GM18520 (cell line): ENCODE measurements around the gene GPNMB.
"Not testable (repeated sequence)": the region's sequence is repeated elsewhere in the genome, so short reads cannot be mapped to it uniquely, and the experiment has no call there.

Experiments
- ATAC-seq: cut with Tn5 transposase; IDR thresholded peaks from one replicate; pipeline ENCODE4 v1.9.1; 2021; ENCODE audit not compliant: unreplicated experiment

The GPNMB gene

DNA sequence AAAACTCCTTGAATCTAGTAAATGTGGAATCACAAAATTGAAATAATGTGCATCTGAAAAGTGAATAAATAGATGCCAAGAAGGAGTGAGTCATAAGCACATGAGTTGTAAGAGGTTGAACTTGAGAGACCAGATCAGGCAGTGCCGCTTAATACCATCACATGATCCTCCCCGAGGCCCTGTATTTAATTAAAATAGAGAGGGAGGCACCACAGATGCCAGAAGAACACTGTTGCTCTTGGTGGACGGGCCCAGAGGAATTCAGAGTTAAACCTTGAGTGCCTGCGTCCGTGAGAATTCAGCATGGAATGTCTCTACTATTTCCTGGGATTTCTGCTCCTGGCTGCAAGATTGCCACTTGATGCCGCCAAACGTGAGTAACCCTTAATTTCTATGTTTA lies at the start of gene GPNMB:
Gene GPNMB, plus strand, starts transcription at position 221 of the 400 bp plus-strand sequence. Its CDS starts 83 bp downstream, at position 304.
- no peak for ATAC-seq

DNA sequence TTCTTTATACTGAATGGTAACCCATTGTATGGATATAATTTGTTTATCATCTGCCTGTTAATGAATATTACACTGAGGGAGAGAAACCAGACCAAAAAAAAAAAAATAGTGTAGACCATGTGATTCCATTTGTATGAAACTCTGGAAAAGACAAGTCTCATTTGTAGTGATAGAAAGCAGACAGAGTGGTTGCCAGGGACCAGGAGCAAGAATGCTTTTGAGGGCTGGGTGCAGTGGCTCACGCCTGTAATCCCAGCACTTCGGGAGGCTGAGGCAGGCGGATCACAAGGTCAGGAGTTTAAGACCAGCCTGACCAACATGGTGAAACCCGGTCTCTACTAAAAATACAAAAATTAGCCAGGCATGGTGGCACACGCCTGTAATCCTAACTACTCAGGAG lies 48.8 kb upstream of the GPNMB start:
- not testable (repeated sequence) for ATAC-seq

DNA sequence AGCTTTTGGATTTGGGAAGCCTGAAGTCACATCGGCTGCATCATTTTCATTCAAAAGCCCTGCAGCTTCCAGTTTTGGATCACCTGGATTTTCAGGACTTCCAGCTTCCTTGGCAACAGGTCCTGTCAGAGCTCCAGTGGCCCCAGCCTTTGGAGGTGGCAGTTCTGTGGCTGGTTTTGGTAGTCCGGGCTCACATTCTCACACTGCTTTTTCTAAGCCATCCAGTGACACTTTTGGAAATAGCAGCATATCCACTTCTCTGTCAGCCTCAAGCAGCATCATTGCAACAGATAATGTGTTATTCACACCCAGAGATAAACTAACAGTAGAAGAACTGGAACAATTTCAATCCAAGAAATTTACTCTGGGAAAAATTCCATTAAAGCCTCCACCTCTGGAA lies 46.2 kb upstream of the GPNMB start:
- no peak for ATAC-seq

DNA sequence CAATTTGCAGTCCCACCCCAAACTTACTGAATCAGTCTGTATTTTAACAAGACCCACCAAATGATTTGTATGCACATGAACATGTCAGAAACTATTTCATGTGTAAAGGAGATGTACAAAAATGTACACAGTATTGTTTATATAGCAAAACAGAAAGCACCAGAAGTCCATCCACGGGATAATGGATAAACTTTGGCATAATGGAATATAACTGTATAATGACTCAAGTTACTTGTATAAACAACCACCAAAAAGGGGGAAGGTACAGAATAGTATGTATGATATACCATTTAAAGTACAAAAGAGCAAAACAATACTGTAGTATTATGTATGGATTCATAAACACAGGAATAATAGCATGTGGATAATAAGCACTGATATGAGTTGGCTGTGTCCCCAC lies 42.3 kb upstream of the GPNMB start:
- no peak for ATAC-seq

DNA sequence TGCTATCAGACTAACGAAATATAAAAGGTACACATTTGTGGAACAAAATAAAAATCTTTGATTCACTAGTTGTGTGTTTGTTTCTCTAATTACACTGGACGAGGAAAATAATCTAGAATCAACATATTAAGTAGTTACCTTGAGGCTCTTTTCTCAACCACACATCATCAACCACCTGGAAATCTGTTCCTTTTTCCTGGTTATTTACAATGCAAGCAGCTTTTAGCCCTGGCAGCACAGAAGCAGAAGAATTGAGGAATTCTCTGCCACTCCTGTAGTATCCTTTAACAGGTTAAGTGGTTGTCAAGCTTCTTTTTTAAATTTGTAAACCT lies 41.0 kb upstream of the GPNMB start:
- ATAC-seq, result no peak

DNA sequence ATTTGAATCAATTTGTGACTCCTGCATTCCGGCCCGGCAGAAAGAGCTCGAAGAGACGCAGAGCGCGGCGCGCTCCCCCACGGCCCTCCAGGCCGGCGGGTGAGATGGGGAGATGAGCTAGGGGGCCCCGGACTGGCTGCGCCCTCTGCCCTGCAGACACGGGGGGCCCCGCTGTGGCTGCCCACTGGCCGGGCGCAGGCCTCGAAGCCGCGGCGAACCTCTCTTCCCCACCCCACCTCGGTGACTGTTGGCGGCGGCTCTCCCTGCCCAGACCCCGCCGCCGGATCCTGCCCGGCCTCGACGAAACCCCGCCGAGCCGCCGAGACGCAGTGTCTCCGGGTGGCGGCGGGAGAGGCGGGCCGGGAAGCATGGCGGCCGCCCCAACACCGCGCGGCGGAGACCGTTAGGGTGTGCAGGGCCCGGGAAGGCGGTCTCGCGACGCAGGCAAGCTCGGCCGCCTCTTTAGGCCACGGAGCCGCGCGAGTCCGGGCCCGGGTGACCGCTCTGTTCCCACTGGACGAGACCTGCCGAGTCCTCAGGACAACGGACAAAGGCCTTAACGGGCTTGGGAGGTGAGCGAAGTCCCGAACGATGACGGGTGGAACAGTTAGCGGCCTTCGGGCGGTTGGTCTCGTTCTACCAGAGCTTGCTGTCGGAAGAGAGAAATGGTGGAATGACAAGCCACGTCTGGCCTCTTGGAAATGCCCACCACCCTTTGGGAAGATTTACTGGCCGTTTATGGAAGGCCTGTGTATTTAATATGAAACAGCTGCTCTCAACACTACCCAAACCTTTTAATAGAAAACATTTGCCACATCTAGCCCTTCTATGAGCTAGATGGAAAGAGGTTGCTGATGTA lies 40.4 kb upstream of the GPNMB start:
- ATAC-seq, result no peak

DNA sequence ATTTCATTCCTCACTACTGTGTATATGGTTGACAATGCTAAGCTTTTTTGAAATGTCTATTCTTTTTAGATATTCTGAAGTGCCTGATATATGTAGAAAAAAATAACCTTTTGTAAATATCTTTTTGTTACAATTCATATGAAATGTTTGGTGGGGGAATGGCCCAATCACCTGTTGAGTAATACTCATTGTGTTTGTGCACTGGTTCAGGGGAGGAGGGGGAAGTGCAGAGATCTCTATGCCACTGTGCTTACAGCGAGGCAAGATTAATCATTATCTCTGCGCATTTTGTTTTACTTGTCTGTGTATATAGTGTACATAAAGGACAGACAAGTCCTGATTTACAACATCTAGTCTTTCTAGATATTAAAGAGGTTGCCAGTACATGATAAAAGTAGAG lies 39.6 kb upstream of the GPNMB start:
- ATAC-seq, result no peak

DNA sequence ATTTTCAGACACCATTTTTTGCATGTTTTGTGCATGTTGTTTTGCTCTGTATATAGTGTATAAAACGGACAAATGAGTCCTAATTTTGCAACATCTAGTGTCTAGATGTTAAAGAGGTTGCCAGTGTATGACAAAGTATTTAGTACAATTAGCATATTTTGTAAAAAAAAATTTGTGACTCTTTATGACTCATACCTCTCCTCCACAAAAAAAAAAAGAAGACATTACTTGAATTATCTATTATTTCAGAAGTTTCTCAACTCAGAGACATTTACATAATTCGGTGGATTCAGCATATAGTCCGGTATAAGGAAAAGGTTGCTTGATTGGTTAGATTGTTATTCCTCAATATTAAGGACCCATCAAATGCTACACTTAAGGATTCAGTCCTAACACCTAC lies 38.7 kb upstream of the GPNMB start:
- no peak for ATAC-seq

DNA sequence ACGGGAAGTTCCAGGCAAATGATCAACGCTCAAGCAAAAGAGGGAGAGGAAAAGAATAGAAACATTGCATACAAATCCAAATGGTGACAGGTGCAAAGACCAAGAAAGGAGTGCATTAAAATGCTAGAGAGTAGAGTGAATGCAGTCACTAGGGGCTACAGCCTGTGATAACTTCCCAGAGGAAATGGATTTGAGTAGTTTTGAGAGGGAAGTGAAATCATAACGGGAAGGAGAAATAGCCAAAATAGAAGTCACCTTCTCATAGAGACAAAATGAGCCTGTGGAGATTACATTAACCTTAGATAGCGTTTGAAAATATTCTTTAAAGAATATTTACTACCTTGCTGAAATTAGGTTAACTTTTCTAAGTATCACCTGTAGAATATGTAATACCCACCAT lies 38.3 kb upstream of the GPNMB start:
- no peak for ATAC-seq

DNA sequence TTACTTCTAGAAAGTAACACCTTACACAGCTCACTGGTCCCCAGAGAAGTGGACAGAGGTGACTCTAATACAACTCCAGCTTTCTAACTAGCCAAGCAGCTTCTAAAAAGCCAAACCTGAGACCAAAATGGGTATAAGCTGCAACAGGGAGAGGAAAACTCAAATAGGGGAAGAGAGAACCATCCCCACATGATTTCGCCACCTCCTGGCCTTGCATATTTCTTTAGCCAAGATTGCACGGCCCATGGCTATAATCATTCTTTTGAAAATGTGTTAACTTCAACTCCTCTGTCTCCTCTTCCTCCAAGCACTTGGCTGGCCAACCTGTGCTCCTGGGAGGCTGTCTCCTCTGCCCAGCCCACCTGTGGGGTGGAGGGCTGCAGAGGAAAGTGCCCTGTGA lies 36.1 kb upstream of the GPNMB start:
- ATAC-seq, result no peak

DNA sequence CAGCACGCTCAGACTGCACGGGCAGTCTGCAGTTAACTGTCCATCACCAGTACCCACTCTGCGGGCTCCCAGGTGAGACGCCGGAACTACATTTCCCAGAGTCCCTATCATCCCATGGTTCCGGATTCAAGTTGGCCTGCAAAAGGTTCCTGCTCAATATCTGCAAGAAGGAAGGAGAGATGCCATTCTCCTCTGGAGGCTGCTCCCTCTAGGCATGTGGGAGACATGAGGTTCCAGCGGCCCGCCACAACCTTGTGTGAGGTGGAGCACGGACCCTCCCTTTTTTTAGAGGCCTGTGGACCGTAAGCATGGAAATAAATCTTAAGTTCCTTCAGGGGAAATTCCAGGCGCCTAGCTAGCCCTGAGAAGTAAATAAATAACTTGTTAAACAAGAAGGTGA lies 35.0 kb upstream of the GPNMB start:
- no peak for ATAC-seq

DNA sequence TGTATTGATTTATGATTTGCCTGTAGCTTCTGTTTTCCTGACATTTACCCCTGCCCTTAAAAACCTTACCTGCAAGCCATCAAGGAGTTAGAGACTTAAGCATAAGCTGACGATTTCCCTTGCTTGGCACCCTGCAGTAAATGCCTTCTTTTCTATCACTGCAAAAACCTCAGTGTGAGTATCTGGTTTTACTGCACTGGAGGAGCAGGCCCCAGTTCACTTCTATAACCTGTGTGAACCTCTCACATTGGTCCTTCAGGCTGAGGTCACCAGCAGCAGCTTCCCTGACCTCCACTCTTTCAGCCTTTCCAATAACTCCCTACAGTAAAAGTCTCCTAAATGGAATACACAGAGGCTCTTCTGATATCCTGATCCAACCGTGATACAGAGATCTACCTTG lies 34.2 kb upstream of the GPNMB start:
- ATAC-seq, result no peak

DNA sequence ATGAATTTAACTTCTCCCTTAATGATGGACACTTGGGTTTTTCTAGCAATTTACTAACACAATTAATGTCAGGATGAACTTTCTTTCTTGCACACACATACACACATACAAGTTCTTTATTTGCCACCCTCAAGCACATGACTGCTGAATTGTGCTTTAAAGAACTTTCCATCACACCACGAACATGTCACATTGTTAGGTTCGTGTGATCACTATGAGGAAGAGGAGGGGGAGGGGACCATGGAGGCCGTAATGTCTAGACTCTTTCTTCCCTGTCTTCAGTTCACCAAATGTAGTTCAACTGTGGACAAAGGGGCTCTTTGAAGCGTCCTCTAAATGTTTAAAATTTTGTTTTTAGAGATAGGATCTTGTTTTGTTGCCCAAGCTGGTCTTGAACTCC lies 33.7 kb upstream of the GPNMB start:
- ATAC-seq, result no peak

DNA sequence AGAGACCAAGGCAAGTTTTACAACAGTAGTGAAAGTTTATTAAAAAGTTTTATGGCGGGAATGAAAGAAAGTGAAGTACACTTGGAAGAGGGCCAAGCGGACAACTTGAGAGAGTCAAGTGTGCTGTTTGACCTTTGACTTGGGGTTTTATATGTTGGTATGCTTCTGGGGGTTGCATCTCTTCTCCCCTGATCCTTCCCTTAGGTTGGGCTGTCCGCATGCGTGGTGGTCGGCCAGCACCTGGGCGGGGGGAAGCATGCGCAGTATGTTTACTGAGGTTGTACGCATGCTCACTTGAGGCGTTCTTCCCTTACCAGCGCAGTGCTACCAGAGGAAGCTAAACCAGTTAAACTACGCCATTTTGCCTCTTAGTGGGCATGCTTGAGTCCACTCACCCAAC lies 32.8 kb upstream of the GPNMB start:
- no peak for ATAC-seq

DNA sequence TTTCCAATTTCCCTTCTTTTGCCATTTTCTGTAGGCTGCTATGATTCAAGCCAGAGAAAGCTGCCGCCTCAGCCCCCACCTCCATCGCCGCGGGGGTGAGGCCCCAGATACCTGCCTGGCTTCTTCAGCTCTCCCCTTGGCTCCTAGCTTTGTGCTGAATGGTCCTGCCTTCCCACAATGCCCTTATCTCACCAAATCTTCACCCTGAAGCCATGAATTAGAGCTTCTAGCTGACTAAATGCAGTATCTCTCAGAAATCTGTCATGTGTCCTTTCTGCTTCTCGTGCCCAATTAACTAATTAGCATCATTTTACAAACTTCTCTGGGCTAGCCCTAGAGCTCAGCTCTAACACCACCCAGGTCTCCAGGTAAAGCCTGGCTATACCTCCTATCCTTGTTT lies 32.2 kb upstream of the GPNMB start:
- no peak for ATAC-seq

DNA sequence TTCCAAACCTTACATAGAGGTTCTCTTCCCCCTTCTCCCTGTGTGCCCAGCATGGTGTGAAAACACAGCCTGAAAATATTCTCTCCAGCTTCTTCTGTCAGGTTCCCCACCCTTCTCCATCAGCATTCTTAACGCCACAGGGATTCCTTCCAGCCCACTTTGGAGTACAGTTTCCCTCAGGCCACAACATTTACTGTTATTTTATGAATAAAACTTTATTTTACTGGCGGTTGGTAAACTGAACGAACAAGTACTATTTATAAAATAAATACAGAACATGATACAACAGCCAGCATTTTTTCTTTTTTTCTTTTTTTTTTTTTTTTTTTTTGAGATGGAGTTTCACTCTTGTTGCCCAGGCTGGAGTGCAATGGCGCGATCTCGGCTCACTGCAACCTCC lies 31.6 kb upstream of the GPNMB start:
- no peak for ATAC-seq

DNA sequence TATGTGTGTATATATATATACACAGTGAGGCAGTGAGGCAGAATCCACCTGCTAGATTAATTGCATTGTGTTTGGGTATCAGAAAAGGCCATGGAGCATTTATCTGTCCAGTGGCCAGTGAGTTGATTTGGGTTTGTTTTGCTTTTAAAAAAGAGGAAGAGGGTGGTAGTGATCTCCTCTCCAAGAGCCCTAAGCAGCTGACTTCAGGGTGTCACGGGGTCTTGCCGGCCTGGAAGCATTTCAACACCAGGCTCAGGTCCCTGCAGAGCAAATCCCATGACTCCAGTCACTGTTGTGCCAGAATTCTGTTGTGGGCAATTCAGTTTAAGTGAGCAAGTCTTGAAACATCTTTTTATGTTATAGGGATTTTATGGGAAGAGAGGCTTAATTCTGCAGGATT lies 30.6 kb upstream of the GPNMB start:
- no peak for ATAC-seq

DNA sequence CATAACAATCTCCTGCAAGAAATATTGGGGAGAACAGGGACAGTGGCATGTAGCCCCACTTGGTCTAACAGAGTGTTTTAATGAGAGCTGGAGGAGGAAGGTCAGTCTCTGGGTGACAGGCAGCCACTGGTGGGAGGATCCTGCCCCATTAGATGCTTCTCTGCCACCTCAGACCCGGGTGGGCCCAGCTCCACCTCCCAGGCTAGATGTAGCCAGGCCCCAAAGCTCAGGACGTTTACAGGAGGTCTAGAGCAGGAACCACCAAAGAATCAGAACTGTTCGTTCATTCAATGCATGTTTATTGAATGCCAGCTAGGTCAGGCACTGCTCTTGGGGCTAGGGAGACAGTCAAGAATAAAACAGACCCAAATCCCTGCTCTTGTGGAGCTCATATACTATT lies 28.4 kb upstream of the GPNMB start:
- no peak for ATAC-seq

DNA sequence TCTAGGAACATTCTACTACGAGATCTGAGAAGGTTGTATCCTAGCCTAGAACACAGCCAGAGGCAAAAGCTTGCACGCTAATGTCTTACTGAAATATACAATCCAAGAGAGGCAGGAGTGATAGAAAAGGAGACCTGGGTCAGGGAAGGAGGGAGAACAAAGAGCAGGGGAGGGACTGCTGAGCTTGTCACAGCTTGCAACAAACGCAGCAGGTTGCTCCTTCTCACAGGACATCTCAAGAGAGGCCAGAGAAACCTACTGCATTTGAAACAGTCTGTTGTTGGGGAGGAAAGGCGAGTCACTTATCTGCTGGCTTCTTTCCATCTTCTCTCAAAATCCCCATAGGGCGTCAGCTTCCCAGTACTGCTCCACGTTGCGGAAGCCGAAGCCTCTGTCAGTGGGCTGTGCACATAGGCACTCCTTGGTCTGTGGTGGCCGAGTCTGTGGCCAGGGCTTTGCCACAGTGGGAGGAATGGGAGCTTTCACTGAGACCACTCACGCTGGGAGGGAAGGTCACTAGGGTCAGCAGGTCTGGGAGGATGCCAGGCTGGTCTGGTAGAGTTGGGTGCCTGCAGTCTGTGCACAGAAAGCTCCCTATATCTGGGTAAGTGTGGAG lies 25.8 kb upstream of the GPNMB start:
- no peak for ATAC-seq

DNA sequence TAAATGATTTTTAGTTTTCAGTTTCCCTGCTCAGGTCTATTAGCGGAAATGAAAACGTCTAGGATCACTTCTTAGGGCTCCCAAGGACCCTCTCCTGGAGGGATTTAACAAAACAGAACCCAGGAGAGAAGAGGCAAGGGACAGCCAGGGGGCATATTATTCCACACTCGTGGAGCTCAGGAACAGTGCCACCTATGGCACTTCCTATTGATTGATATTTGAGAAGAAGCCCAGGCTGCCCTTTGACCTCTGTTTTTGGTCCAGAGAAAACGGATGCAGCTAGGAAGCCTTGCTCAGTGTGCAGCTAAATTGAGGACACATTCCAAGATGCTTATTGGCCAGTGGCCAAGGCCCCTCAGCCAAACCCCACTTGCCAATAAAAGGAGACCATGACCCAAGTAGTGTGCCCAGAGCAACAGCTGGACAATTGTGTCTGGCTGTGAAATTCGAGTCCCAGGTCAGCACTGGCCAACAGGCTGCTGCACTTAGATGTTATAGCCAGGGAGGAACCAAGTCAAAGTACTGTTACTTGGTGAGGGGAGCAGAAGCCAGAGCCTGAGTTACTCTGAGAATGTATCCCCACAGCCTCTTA lies 24.0 kb upstream of the GPNMB start:
- no peak for ATAC-seq

DNA sequence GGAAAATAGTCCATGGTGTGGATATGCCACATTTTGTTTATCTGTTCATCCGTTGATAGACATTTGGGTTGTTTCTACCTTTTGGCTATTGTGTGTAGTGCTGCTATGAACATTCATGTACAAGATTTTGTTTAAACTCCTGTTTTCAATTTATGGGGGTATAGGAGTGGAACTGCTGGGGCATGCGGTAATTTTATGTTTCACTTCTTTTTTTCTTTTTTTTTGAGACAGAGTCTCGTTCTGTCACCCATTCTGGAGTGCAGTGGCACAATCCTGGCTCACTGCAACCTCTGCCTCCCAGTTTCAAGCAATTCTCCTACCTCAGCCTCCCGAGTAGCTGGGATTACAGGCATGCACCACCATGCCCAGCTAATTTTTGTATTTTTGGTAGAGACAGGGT lies 22.2 kb upstream of the GPNMB start:
- ATAC-seq, result not testable (repeated sequence)

DNA sequence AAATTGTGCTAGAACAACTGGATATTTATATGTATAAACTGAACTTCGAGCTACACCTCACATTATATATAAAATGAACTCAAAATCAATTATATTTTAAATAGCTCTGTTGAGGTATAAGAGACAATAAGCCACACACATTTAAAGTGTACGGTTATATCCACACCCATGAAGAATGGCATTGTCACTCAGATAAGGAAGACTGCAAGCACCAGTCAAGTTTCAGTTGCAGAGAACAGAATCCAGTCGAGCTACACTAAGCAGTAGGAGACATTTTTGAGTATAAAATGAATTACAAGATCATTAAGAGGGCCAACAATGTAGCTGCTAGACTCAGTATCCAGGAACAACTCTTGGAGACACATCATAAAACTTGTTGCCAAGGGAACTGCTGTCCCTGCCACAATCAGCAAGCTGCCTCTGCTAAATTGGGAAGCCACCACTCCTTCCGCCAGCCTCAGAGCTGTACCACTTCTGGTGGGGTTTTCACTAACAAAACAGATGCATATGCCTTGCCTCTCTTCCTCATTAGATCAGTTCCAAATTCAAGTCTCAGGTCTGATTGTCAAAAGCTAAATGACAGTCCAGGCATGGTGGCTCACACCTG lies 19.6 kb upstream of the GPNMB start:
- ATAC-seq, result no peak
